ENCODE results near the gene TPRG1. TPM values are rescaled to one million over a fixed set of nuclear protein-coding genes. Genes with fewer than 3 reads are reported as not detected.

TPRG1 gene
- total RNA-seq, 4 donors from 2014 or later: 2.3 to 14.9 (median 4.1) TPM; not detected in 1

DNA sequence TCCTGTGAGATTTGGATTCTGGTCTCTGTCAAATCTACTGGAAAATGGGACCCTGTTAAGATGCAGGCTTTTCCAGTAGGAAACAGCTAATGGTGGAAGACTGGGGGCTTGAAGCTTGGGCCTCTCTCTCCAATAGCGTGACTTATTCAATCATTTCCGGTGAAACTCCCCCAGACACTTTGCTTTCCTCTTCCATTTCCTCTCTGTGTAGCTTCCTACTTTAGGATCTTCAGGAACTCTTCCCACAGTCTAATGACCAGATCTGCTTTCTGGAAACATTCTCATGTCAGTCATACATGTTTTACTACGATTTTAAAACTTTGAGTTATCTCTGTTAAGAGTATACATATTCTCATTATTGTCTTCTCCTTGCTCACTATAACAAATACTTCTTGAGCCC, 28.0 kb upstream of the TPRG1 start:
- Histone ChIP-seq H3K4me3 (no peak overlapping the region), H3K27ac (no peak overlapping the region), H3K27me3 (no peaks in the 10 kb centered on the region), H3K4me1 (peaks cover 0 to 7% (median 4%) of the 10 kb centered on the region in 4 donors), H3K9me3 (no peaks in the 10 kb centered on the region), H3K36me3 (no peaks in the 10 kb centered on the region)
- intact Hi-C loops (cut with DNase I; ENCODE audit: low total_unique reads) (loop anchor here (10.0 kb wide), 1 partner anchor 169 kb away; no protein-coding TSS in a partner anchor), in situ Hi-C loops (cut with MboI; ENCODE audit: low pct_ligation_motif_present in 1 of 4, low pct_unique_long_range_greater_than_20kb in 1 of 4, low sequenced_read_pairs in 3 of 4) (loop anchor here in 2 of 4 donors (10.0 to 25.0 kb wide), 2 partner anchors 1406 to 1409 kb away; partner anchors contain the start of gene BCL6 (in 1 of the 2))
- TF ChIP-seq POLR2AphosphoS5 (IDR thresholded peaks at IDR 0.05): no peak
- TF ChIP-seq EP300 (IDR thresholded peaks at IDR 0.05; ENCODE audit: low read depth): no peak
- TF ChIP-seq CTCF (IDR thresholded peaks at IDR 0.05): no peak
- no peak for TF ChIP-seq POLR2A (IDR thresholded peaks at IDR 0.05)
- DNase-seq: no peak
- WGBS, 2 donors (ENCODE audit: low coverage in 1 of 2): 40 to 80% methylated on average over 1 to 3 of the region's 3 CpGs

DNA sequence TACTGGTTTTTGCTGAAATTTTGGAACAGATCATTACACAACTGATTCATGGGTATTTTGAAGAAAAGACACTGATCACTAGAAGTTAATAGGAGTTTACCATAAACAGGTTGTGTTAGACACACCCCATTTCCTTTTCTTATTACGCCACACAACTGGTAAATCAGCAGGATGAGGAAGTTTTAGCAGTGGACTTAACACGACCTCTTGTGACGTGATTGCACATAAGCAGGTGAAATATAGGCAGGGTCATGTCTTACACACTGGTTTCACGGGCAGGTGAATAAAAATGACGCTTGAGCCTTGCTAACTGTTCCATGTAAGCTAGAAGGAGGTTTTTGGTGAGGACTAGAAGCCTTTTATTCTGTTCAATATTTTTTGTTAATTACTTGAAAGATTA, 27.1 kb upstream of the TPRG1 start:
- Histone ChIP-seq H3K4me3 (no peak overlapping the region), H3K27me3 (no peaks in the 10 kb centered on the region), H3K27ac (no peak overlapping the region), H3K36me3 (no peaks in the 10 kb centered on the region), H3K4me1 (peaks cover 0 to 7% (median 4%) of the 10 kb centered on the region in 4 donors), H3K9me3 (no peaks in the 10 kb centered on the region)
- intact Hi-C loops (cut with DNase I; ENCODE audit: low total_unique reads) (loop anchor here (10.0 kb wide), 1 partner anchor 170 kb away; no protein-coding TSS in a partner anchor), in situ Hi-C loops (cut with MboI; ENCODE audit: low pct_ligation_motif_present in 1 of 4, low pct_unique_long_range_greater_than_20kb in 1 of 4, low sequenced_read_pairs in 3 of 4) (loop anchor here in 2 of 4 donors (10.0 to 25.0 kb wide), 2 partner anchors 1407 to 1410 kb away; partner anchors contain the start of gene BCL6 (in 1 of the 2))
- 32% methylated on average over 5 of the region's 5 CpGs; no CpG with 5 or more reads in 1 of the 2 donors for WGBS, 2 donors (ENCODE audit: low coverage in 1 of 2)
- no peak for TF ChIP-seq EP300 (IDR thresholded peaks at IDR 0.05; ENCODE audit: low read depth)
- TF ChIP-seq POLR2AphosphoS5 (IDR thresholded peaks at IDR 0.05): peak in 1 of 3 donors; percentile 25
- peak in 2 of 5 experiments; percentile 25 to 27 for TF ChIP-seq CTCF (IDR thresholded peaks at IDR 0.05)
- no peak for TF ChIP-seq POLR2A (IDR thresholded peaks at IDR 0.05)
- DNase-seq: no peak

DNA sequence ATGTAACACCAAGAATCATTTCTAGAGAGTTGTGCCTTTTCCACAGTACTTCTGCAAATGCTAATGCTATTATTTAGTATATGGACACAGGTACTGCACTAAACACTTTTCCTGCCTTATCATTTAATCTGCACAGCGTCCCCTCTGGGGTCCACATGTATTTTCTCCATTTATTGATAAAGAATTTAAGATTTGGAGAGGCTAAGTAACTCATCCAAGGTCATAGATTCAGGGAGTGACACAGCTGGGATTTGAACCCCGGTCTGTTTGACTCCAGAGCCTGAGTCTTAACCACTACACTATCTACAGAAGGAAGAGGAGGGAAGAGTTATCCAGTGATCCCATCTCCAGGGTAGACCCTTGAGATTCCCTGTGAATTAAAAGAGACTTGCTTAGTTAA, 24.9 kb upstream of the TPRG1 start:
- in situ Hi-C loops (cut with MboI; ENCODE audit: low pct_ligation_motif_present in 1 of 4, low pct_unique_long_range_greater_than_20kb in 1 of 4, low sequenced_read_pairs in 3 of 4): loop anchor here in 2 of 4 donors (10.0 to 25.0 kb wide), 2 partner anchors 1410 to 1412 kb away; partner anchors contain the start of gene BCL6 (in 1 of the 2)
- intact Hi-C loops (cut with DNase I; ENCODE audit: low total_unique reads): loop anchor here (10.0 kb wide), 1 partner anchor 172 kb away; no protein-coding TSS in a partner anchor
- Histone ChIP-seq H3K9me3 (no peaks in the 10 kb centered on the region), H3K36me3 (no peaks in the 10 kb centered on the region), H3K4me3 (no peak overlapping the region), H3K27ac (no peak overlapping the region), H3K27me3 (no peaks in the 10 kb centered on the region), H3K4me1 (peaks cover 0 to 7% (median 4%) of the 10 kb centered on the region in 4 donors)
- DNase-seq: no peak
- TF ChIP-seq POLR2A (IDR thresholded peaks at IDR 0.05) (no peak), POLR2AphosphoS5 (IDR thresholded peaks at IDR 0.05) (no peak), EP300 (IDR thresholded peaks at IDR 0.05; ENCODE audit: low read depth) (no peak), CTCF (IDR thresholded peaks at IDR 0.05) (no peak)
- 30% methylated on average over 2 of the region's 2 CpGs; no CpG with 5 or more reads in 1 of the 2 donors for WGBS, 2 donors (ENCODE audit: low coverage in 1 of 2)

GRCh38 chr3:189148081-189148507, 23.7 kb upstream of the TPRG1 start:
- 26 to 32% methylated on average over 6 of the region's 6 CpGs for WGBS, 2 donors (ENCODE audit: low coverage in 1 of 2)
- Histone ChIP-seq H3K4me3 (no peak overlapping the region), H3K27me3 (no peaks in the 10 kb centered on the region), H3K36me3 (no peaks in the 10 kb centered on the region), H3K4me1 (peaks cover 0 to 7% (median 4%) of the 10 kb centered on the region in 4 donors), H3K9me3 (no peaks in the 10 kb centered on the region), H3K27ac (no peak overlapping the region)
- in situ Hi-C loops (cut with MboI; ENCODE audit: low pct_ligation_motif_present in 1 of 4, low pct_unique_long_range_greater_than_20kb in 1 of 4, low sequenced_read_pairs in 3 of 4): loop anchor here in 2 of 4 donors (10.0 to 25.0 kb wide), 2 partner anchors 1411 to 1413 kb away; partner anchors contain the start of gene BCL6 (in 1 of the 2)
- intact Hi-C loops (cut with DNase I; ENCODE audit: low total_unique reads): loop anchor here (10.0 kb wide), 1 partner anchor 173 kb away; no protein-coding TSS in a partner anchor
- TF ChIP-seq CTCF (IDR thresholded peaks at IDR 0.05) (peak; percentile 80 to 83 (median 81)), POLR2A (IDR thresholded peaks at IDR 0.05) (no peak), EP300 (IDR thresholded peaks at IDR 0.05; ENCODE audit: low read depth) (no peak), POLR2AphosphoS5 (IDR thresholded peaks at IDR 0.05) (no peak)
- peak; percentile 67 for DNase-seq
